GM12878 (cell line): Measurements from ENCODE around the gene HNRNPF. TPM values are rescaled to one million over a fixed set of nuclear protein-coding genes. Genes with fewer than 3 reads are reported as not detected.

Source experiments
- ATAC-seq: fragments of 200-7000 bp; cut with Tn5 transposase; 3 replicates; pipeline ENCODE4 v1.9.1; 2020; ENCODE audit warnings: mild to moderate bottlenecking, moderate library complexity
- BruUV-seq: library from RNA; stranded (reverse); fragments of 400-500 nt; replicated peaks from 2 replicates; lab custom pipeline; 2021; lab: Mats Ljungman, UMichigan
- CTCF ChIA-PET: fragments of 300-600 bp; sonication (Branson Sonifier 250); formaldehyde crosslinking; extraction: SDS; loops from one replicate; lab custom pipeline; 2021; ENCODE audit warnings: inconsistent platforms; lab: Yijun Ruan, JAX
- POLR2A ChIA-PET: fragments of 350-600 bp; formaldehyde crosslinking; extraction: SDS; loops from one replicate; lab custom pipeline; 2021; ENCODE audit warnings: inconsistent platforms; lab: Charles Lee
- RAD21 ChIA-PET: fragments of 300-600 bp; sonication (Branson Sonifier 250); formaldehyde crosslinking; loops from one replicate; lab custom pipeline; 2023; ENCODE audit warnings: antibody characterized with exemption; ENCODE audit not compliant: unreplicated experiment; lab: Charles Lee
- SMC1A ChIA-PET: fragments of 300-600 bp; sonication (Branson Sonifier 250); formaldehyde crosslinking; loops from one replicate; lab custom pipeline; 2023; ENCODE audit not compliant: unreplicated experiment, uncharacterized antibody; lab: Charles Lee
- DNase-seq: peaks from one replicate; pipeline ENCODE4 v3.0.0-alpha.2; 2011; ENCODE audit warnings: low read depth, low spot score
- FAIRE-seq: peaks from 3 replicates; lab custom pipeline; 2011; peaks lifted over from hg19 to GRCh38; lab: Jason Lieb, UNC
- H2AFZ ChIP-seq: 2 replicates; pipeline ENCODE4 v1.6.0; 2011; ENCODE audit warnings: low read depth, low read length, control low read depth; ENCODE audit not compliant: control insufficient read depth
- H3K27ac ChIP-seq: 2 replicates; pipeline ENCODE4 v1.5.1; 2011; ENCODE audit warnings: control low read depth; ENCODE audit not compliant: control insufficient read depth, insufficient read depth
- H3K27me3 ChIP-seq, 2 experiments: replicated peaks in 1 of 2; 2 replicates each; pipeline versions ENCODE4 v1.6.0 to v1.6.1; 2011; ENCODE audit warnings: low read length in 1 of 2; ENCODE audit not compliant: control insufficient read depth in 2 of 2, insufficient read depth in 2 of 2
- H3K36me3 ChIP-seq, 2 experiments: 2 replicates each; pipeline ENCODE4 v1.5.1; 2011; ENCODE audit warnings: low read length in 1 of 2; ENCODE audit not compliant: control insufficient read depth in 2 of 2, insufficient read depth in 2 of 2
- H3K4me1 ChIP-seq: 2 replicates; pipeline ENCODE4 v1.6.1; 2011; ENCODE audit warnings: mild to moderate bottlenecking, low read length, moderate library complexity, mixed read lengths; ENCODE audit not compliant: control insufficient read depth, insufficient read depth
- H3K4me2 ChIP-seq: 2 replicates; pipeline ENCODE4 v1.6.0; 2011; ENCODE audit warnings: control low read depth; ENCODE audit not compliant: control insufficient read depth, insufficient read depth
- H3K4me3 ChIP-seq: fragments of 200-600 bp; sonication (generic); 2 replicates; pipeline ENCODE4 v1.5.1; 2016
- H3K79me2 ChIP-seq: 2 replicates; pipeline ENCODE4 v1.6.0; 2011; ENCODE audit warnings: low read length; ENCODE audit not compliant: control insufficient read depth, insufficient read depth
- H3K9ac ChIP-seq: 2 replicates; pipeline ENCODE4 v1.8.0; 2011; ENCODE audit warnings: low read length, control low read depth, mixed read lengths; ENCODE audit not compliant: control insufficient read depth, insufficient read depth
- H3K9me3 ChIP-seq: replicated peaks from 3 replicates; pipeline ENCODE4 v1.5.1; 2011; ENCODE audit warnings: mild to moderate bottlenecking, low read length; ENCODE audit not compliant: control insufficient read depth, insufficient read depth
- H4K20me1 ChIP-seq: 2 replicates; pipeline ENCODE4 v1.6.0; 2011; ENCODE audit not compliant: control insufficient read depth, insufficient read depth
- ASH2L ChIP-seq: fragments of 300-600, 200-600 bp; sonication (generic); IDR thresholded peaks from 2 replicates; pipeline ENCODE4 v1.6.1; 2017; ENCODE audit warnings: low read depth, mild to moderate bottlenecking, borderline replicate concordance
- CBX5 ChIP-seq: sonication (generic); IDR thresholded peaks from 2 replicates; pipeline ENCODE4 v1.6.1; 2016; ENCODE audit warnings: low read depth, moderate library complexity, mild to moderate bottlenecking, inconsistent platforms
- EP300 ChIP-seq, 2 experiments: fragments of 150-350 bp in 1 of 2; IDR thresholded peaks; 2 replicates each; pipeline ENCODE4 v1.6.1; 2011 to 2012; ENCODE audit warnings: low read depth in 2 of 2, low read length in 2 of 2, borderline replicate concordance in 1 of 2, improper control_type of control experiment in 1 of 2, inconsistent platforms in 1 of 2; ENCODE audit not compliant: control insufficient read depth in 1 of 2
- MXI1 ChIP-seq: fragments of 150-350 bp; IDR thresholded peaks from 2 replicates; pipeline ENCODE4 v1.6.1; 2011; ENCODE audit warnings: low read depth, mild to moderate bottlenecking, inconsistent platforms, low read length, improper control_type of control experiment
- PML ChIP-seq: IDR thresholded peaks from 2 replicates; pipeline ENCODE4 v1.6.1; 2012; ENCODE audit warnings: low read length, inconsistent platforms
- RBBP5 ChIP-seq: fragments of 200-600 bp; sonication (generic); conservative IDR thresholded peaks from 2 replicates; pipeline ENCODE4 v1.6.1; 2016
- SREBF2 ChIP-seq: IDR thresholded peaks from 2 replicates; pipeline ENCODE4 v1.6.1; 2012; ENCODE audit warnings: mild to moderate bottlenecking, low read length
- USF2 ChIP-seq: IDR thresholded peaks from 2 replicates; pipeline ENCODE4 v1.6.1; 2011; ENCODE audit warnings: low read depth, low read length, improper control_type of control experiment, borderline replicate concordance
- ZNF274 ChIP-seq: IDR thresholded peaks from one replicate; pipeline ENCODE4 v1.8.0; 2011; ENCODE audit not compliant: insufficient read length, insufficient read depth
- WGBS: methylation state at CpG from one replicate; pipeline ENCODE4 v1.1.6; 2016; ENCODE audit warnings: low lambda C conversion rate; ENCODE audit not compliant: insufficient replicate concordance, insufficient coverage; ENCODE audit errors: missing lambda C conversion rate; 5-methylcytosine and 5-hydroxymethylcytosine counted together
- in situ Hi-C: fragments of 300-500 bp; cut with MboI; formaldehyde crosslinking; loops from 9 replicates; pipeline ENCODE4 v1.14.3; 2018; ENCODE audit warnings: mixed read lengths
- intact Hi-C: fragments of 100-400 bp; cut with micrococcal nuclease; formaldehyde crosslinking; loops from one replicate; pipeline ENCODE4 v1.14.2; 2022; ENCODE audit not compliant: unreplicated experiment
- polyA plus RNA-seq, 11 experiments: library from polyadenylated mRNA; depleted of rRNA in 4 of 11; unstranded in 6 of 11; stranded (reverse) in 5 of 11; fragments of >200 nt; fragmentation: Nextera tagmentation in 4 of 11; fragmentation: Illumina TruSeq in 1 of 11; extraction: Ambion mirVana in 4 of 11; extraction: Trizol in 1 of 11; gene quantifications; 1 replicate in 1 of 11; 2 replicates in 10 of 11; pipeline versions ENCODE4 v1.2.1 to v1.2.3, GENCODE V29; 2011 to 2016; ENCODE audit warnings: inconsistent platforms in 2 of 11, missing spikeins in 2 of 11, low read depth in 1 of 11
- total RNA-seq, 4 experiments: library from RNA; depleted of rRNA in 3 of 4; stranded (reverse); fragments of >200 nt in 3 of 4; fragmentation: Illumina TruSeq in 1 of 4; extraction: Trizol in 1 of 4; gene quantifications; 2 replicates each; pipeline versions ENCODE4 v1.2.1 to v1.2.3, GENCODE V29; 2013 to 2021

Gene HNRNPF
- total and polyA plus RNA-seq, 10 of the 15 experiments (the other 5 are each of a cell fraction or from before 2014, with no cell fraction given), result 156 to 373 (median 293) TPM

GRCh38 chr10:43342279-43343125 is 66.5 kb downstream of the HNRNPF start (continued):
- TF ChIP-seq ASH2L (no peak), SREBF2 (no peak), ZNF274 (no peak), USF2 (no peak), EP300 (IDR thresholded peaks at IDR 0.05; ENCODE audit: borderline replicate concordance in 1 of 2, control insufficient read depth in 1 of 2, low read depth in 2 of 2, low read length in 2 of 2) (no peak)

GRCh38 chr10:43341450-43341849 is 67.5 kb downstream of the HNRNPF start:
- ChIA-PET POLR2A (no interaction called here), SMC1A (no interaction called here), CTCF (no interaction called here), RAD21 (no interaction called here)
- Histone ChIP-seq H3K27ac (no peak overlapping the region), H2AFZ (no peak overlapping the region), H3K4me2 (no peak overlapping the region), H3K27me3 (no peaks in the 10 kb centered on the region; a peak in 1 of 4 replicates), H3K4me3 (no peak overlapping the region), H3K9me3 (no peaks in the 10 kb centered on the region), H3K9ac (no peak overlapping the region), H4K20me1 (no peaks in the 10 kb centered on the region), H3K4me1 (no peaks in the 10 kb centered on the region), H3K36me3 (no peaks in the 10 kb centered on the region), H3K79me2 (no peaks in the 10 kb centered on the region)
- TF ChIP-seq USF2 (no peak), RBBP5 (no peak), MXI1 (no peak), PML (no peak), CBX5 (no peak)
- in situ Hi-C loops (no loop called here), intact Hi-C loops (loop anchor here (10.0 kb wide), 1 partner anchor 137 kb away; no protein-coding TSS in a partner anchor)
- 33% methylated on average over 7 of the region's 7 CpGs for WGBS
- DNase-seq (no peak), ATAC-seq (no peak), FAIRE-seq (no peak)
- no TSS peak for BruUV-seq
